ENCODE data around the gene SPATA1. TPM values are rescaled to one million over a fixed set of nuclear protein-coding genes. Genes with fewer than 3 reads are reported as not detected.

SPATA1 gene
- total RNA-seq, 2 donors from 2014 or later, result 0.14 to 3.6 TPM

DNA sequence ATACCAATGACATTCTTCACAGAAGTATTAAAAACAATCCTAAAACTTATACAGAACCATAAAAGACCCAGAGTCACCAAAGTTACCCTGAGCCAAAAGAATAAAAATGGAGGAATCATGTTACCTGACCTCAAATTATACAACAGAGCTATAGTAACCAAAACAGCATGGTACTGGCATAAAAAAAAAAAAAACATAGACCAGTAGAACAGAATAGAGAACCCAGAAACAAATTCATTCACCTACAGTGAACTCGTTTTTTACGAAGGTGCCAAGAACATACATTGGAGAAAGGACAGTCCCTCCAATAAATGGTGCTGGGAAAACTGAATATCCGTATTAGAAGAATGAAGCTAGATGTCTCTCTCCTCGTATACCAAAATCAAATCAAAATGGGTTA, 2.8 kb downstream of the SPATA1 start:
- ATAC-seq (ENCODE audit: insufficient number of reproducible peaks, low FRiP score, low read depth), result no peak
- DNase-seq (ENCODE audit: low spot score), result no peak
- Histone ChIP-seq H3K4me1 (ENCODE audit: control insufficient read depth in 1 of 2, low read depth in 2 of 2) (peaks cover 5 to 15% of the 10 kb centered on the region in 2 donors), H3K4me3 (no peak overlapping the region), H3K36me3 (no peaks in the 10 kb centered on the region), H3K9me3 (no peaks in the 10 kb centered on the region), H3K27ac (no peak overlapping the region), H3K27me3 (replicated peaks; ENCODE audit: insufficient read depth) (no peaks in the 10 kb centered on the region)
- TF ChIP-seq, protein P1, sequence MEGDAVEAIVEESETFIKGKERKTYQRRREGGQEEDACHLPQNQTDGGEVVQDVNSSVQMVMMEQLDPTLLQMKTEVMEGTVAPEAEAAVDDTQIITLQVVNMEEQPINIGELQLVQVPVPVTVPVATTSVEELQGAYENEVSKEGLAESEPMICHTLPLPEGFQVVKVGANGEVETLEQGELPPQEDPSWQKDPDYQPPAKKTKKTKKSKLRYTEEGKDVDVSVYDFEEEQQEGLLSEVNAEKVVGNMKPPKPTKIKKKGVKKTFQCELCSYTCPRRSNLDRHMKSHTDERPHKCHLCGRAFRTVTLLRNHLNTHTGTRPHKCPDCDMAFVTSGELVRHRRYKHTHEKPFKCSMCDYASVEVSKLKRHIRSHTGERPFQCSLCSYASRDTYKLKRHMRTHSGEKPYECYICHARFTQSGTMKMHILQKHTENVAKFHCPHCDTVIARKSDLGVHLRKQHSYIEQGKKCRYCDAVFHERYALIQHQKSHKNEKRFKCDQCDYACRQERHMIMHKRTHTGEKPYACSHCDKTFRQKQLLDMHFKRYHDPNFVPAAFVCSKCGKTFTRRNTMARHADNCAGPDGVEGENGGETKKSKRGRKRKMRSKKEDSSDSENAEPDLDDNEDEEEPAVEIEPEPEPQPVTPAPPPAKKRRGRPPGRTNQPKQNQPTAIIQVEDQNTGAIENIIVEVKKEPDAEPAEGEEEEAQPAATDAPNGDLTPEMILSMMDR (IDR thresholded peaks at IDR 0.05), result no peak

DNA sequence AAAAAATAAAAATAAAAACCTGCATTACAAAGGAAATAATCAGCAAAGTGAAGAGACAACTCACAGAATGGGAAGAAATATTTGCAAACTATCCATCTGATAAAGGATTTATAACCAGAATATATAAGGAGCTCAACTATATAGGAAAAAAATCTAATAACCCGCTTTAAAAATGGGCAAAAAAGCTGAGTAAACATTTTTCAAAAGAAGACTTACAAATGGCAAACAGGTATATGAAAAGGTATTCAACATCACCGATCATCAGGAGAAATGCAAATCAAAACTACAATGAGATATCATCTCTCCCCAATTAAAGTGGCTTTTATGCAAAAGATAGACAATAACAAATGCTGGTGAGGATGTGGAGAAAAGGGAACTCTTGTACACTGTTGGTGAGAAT, 4.0 kb downstream of the SPATA1 start:
- H3K4me1 ChIP-seq (ENCODE audit: control insufficient read depth in 1 of 2, low read depth in 2 of 2), result peaks cover 0 to 7% of the 10 kb centered on the region in 2 donors
- ATAC-seq (ENCODE audit: insufficient number of reproducible peaks, low FRiP score, low read depth), result no peak

DNA sequence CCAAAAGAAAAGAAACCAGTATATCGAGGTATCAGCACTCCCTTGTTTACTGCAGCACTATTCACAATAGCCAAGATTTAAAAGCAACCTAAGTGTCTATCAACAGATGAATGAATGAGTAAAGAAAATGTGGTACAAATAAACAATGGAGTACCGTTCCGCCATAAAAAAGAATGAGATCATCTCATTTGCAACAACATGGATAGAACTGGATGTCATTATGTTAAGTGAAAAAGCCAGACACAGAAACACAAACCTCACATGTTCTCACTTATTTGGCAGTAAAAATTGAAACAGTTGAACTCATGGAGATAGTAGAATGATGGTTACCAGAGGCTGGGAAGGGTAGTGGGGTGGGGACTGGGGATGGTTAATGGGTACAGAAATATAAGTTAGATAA, 4.5 kb downstream of the SPATA1 start:
- no peak overlapping the region for H3K27ac ChIP-seq
- H3K36me3 ChIP-seq, result no peaks in the 10 kb centered on the region
- H3K4me3 ChIP-seq, result no peak overlapping the region
- ATAC-seq (ENCODE audit: insufficient number of reproducible peaks, low FRiP score, low read depth) (no peak), DNase-seq (ENCODE audit: low spot score) (no peak)
- TF ChIP-seq, protein P1 (IDR thresholded peaks at IDR 0.05), result no peak
- H3K4me1 ChIP-seq (ENCODE audit: control insufficient read depth in 1 of 2, low read depth in 2 of 2), result peaks cover 0 to 7% of the 10 kb centered on the region in 2 donors
- H3K9me3 ChIP-seq, result no peaks in the 10 kb centered on the region
- H3K27me3 ChIP-seq (replicated peaks; ENCODE audit: insufficient read depth), result no peaks in the 10 kb centered on the region

More for the DNA sequence above, 4.0 kb downstream of the SPATA1 start:
- Histone ChIP-seq H3K4me3 (no peak overlapping the region), H3K36me3 (no peaks in the 10 kb centered on the region), H3K27ac (no peak overlapping the region), H3K27me3 (replicated peaks; ENCODE audit: insufficient read depth) (no peaks in the 10 kb centered on the region), H3K9me3 (no peaks in the 10 kb centered on the region)
- no peak for DNase-seq (ENCODE audit: low spot score)
- TF ChIP-seq, protein P1 (IDR thresholded peaks at IDR 0.05), result no peak

DNA sequence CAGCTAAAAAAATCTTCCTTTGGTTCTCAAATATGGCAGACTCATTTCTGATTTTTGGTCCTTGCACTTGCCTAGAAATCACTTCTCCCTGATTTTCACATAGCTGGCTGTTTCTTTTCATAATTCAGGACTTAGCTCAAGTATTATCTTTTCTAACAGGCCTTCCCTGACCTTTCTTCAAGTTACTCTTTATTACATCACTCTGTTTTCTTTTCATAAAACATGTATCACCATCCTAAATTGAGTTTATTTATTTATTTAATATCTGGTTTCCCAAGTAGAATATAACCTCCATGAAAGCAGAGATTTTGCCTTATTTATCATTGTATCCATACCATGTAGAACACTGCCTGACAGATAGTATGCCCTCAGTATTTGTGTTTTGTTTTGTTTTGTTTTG, 18.4 kb downstream of the SPATA1 start:
- no peak for ATAC-seq (ENCODE audit: insufficient number of reproducible peaks, low FRiP score, low read depth)
- DNase-seq (ENCODE audit: low spot score), result no peak
- Histone ChIP-seq H3K9me3 (no peaks in the 10 kb centered on the region), H3K36me3 (peaks cover 4% of the 10 kb centered on the region), H3K27me3 (replicated peaks; ENCODE audit: insufficient read depth) (no peaks in the 10 kb centered on the region), H3K4me1 (ENCODE audit: control insufficient read depth in 1 of 2, low read depth in 2 of 2) (no peaks in the 10 kb centered on the region), H3K27ac (no peak overlapping the region), H3K4me3 (no peak overlapping the region)
- TF ChIP-seq, protein P1 (IDR thresholded peaks at IDR 0.05), result no peak

DNA sequence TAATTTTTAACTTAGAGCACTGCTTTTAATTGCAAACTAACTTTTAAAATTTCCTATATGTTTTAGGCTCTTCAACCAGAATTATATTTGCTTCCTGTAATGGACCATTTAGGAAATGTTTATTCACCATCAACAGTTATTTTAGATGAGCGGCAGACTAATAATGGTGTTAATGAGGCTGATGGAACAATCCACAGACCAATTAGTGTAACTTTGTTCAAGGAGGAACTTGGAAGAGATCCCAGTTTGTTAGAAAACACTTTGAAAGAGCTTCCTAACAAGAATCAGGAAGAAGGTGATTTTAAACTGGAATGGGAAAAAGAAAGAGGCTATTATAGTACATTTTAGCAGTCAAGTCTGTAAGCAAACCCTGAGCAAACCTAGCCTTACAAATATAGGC, 19.6 kb downstream of the SPATA1 start:
- Histone ChIP-seq H3K9me3 (no peaks in the 10 kb centered on the region), H3K27me3 (replicated peaks; ENCODE audit: insufficient read depth) (no peaks in the 10 kb centered on the region), H3K4me3 (no peak overlapping the region), H3K4me1 (ENCODE audit: control insufficient read depth in 1 of 2, low read depth in 2 of 2) (no peaks in the 10 kb centered on the region), H3K27ac (no peak overlapping the region), H3K36me3 (peaks cover 4% of the 10 kb centered on the region)
- DNase-seq (ENCODE audit: low spot score) (no peak), ATAC-seq (ENCODE audit: insufficient number of reproducible peaks, low FRiP score, low read depth) (no peak)
- TF ChIP-seq, protein P1 (IDR thresholded peaks at IDR 0.05), result no peak

Data from thoracic aorta (tissue), 2 donors.